CD4-positive, alpha-beta T cell treated with Interleukin-2 at 100 ng/mL for 4 hours (primary cell): ENCODE data around the gene THSD7A.
"Not testable (repeated sequence)": the region's sequence is repeated elsewhere in the genome, so short reads cannot be mapped to it uniquely, and the experiment has no call there.

ENCODE experiments used
- DNase-seq: peaks from one replicate; pipeline ENCODE4 v3.0.0-alpha.2; 2020; ENCODE audit warnings: low spot score

Gene THSD7A

DNA sequence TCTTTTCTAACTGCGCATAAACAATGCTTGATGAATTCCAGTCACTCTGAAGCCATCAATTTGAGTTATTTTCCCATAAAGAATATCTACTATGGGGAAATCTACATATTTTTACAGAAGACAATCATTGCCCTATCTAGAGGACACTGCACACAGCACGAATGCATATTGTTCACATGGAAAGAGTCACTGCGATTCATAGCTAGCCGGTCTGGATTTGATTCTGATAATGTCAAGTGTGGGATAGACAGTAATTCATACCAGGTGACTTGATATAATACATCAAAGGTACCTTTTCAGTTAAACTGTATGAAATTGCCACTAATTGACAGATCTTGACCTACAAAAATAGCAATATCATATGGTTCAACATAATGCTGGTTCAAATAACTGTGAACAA is 255.7 kb downstream of the THSD7A start:
- no peak for DNase-seq

GRCh38 chr7:11573128-11573750 is 258.8 kb downstream of the THSD7A start:
- DNase-seq: no peak

GRCh38 chr7:11570922-11571550 is 261.0 kb downstream of the THSD7A start:
- no peak for DNase-seq

- DNase-seq: no peak
Observed at GRCh38 chr7:11570205-11570604, 261.8 kb downstream of the THSD7A start.

- no peak for DNase-seq
Observed at GRCh38 chr7:11567571-11567970, 264.4 kb downstream of the THSD7A start.

DNA sequence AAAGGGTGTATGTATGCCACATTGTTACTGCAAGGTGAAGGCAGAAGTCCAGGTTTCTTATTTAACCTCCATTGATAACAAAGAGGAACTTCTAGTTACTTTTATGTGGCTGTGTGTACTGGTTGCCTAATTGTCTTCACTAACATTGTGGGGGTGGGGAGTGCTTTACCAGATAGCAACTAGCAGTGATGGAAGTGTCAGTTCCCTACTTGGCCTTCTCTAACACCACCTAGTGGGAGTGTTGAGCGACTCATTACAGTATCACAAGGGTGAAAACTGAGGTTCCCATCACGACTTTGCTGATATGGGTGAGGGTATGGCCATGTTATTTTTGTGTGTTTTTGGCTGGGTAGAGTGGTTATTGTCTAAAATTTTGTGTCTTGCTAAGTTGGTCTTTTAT is 274.4 kb downstream of the THSD7A start:
- no peak for DNase-seq

DNA sequence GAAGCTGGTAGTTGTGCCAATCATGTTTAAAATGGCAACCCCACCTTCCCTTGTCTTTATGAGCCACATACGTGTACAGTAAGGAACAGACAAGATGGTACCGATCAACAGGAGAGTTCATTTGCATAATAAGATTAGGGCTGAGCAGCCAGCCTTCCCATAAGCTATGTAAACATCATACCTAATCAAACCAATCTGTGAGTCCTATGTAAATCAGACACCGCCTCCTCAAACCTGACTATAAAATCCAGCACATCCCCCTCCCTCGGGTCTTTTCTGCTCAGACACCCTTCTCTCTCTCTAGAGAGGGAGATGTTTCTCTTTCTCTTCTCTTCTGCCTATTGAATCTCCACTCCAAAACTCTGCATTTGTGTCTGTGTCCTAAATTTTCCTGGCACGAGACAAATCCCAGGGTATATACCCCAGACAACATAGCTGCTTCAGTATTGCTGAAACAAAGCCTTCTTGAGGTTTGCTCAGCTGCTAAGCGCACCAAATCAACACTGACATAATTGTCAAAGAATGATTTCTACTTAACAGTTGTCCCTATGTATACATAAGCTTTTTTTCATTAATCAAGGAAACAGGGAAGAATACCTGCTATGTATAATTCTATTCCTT is 279.2 kb downstream of the THSD7A start:
- no peak for DNase-seq

- DNase-seq: no peak
Observed at GRCh38 chr7:11551470-11551869, 280.5 kb downstream of the THSD7A start.

- no peak for DNase-seq
Observed at GRCh38 chr7:11548532-11548931, 283.5 kb downstream of the THSD7A start.

- no peak for DNase-seq
Observed at GRCh38 chr7:11541330-11541729, 290.7 kb downstream of the THSD7A start.

DNA sequence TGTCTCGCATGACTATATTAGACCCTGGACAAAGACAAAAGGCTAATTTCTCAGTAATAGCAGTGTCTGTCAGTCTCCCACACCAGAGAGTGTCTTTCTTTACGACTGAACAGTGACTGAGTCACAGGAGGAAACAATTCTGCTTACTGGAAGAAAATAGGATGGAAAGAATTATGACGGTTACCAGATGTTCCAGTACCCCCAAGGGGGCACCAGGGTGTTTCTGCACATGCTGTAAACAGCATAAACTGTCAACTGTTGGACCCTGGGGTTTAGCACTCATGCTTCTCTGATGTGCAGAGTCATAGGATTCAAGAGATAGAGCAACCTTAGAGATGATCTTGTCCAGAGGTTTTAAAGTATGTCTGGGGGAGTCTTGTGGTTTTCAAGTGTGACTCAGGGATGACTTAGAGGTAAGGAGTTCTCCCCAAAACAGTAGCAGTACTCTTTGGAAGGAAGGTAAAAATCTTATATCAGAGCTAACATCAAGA is 291.7 kb downstream of the THSD7A start:
- DNase-seq: no peak

DNA sequence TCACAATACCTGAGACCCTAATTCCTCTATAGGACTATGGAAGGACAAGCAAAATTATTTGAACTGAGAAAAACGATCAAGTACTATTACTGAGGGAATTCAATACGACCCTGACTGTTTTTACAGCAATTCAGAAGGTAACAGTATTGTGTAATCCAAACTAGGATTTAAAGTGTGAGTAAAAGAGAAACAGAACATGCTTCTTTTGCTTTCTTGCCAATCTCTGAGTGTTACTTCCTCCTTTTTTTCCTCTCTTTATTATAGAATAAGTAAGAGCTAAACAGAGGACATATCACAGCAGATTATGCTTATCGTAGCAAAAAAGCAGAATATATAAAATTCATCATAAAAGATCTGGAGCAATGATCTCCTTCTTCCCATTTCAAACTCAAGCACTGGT is 292.1 kb downstream of the THSD7A start:
- no peak for DNase-seq

DNA sequence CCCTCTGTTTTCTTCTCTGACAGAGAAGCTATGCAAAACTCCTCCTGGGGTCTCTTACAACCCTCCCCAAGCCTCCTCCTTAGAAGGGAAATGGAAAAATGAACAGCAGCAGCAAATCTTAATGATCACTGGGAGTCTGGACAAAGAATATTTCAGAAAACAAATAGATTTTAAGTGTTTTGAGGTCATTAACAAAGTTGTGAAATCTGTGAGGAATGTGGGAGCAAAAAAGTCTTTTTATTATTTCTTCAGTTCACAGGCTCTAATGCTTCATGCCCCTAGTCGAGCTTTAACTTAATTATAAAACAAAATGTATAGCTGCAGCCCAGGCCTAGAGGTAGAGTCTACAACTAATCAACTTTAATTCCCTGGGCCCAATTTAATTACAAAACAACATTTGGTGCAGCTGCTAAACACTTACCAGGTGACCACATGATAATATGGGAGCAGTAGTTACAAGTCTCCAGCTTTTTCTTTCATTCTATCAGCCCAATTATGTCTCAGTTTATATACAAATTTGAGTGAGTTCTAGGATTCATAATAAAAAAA is 293.2 kb downstream of the THSD7A start:
- DNase-seq: no peak

DNA sequence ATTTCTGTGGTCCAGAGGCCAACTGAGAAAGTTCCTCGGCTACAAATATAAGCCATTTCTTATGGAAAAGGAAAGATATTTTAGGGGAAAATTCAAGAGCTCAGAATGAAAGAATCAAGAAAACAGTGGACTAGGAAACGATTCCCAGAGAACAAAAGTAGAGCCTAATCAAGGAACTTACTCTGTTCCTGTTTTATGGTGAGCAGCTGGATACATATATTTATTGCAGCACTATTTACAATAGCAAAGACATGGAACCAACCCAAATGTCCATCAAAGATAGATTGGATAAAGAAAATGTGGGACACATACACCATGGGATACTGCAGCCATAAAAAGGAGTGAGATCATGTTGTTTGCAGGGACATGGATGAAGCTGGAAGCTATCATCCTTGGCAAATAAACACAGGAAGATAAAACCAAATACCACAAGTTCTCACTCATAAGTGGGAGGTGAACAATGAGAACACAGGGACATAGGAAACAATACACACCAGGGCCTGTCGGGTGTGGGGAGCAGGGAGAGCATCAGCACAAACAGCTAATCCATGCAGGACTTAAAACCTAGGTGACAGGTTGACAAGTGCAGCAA is 298.7 kb downstream of the THSD7A start:
- no peak for DNase-seq

- no peak for DNase-seq
Observed at GRCh38 chr7:11529382-11529781, 302.6 kb downstream of the THSD7A start.

GRCh38 chr7:11527707-11528106 is 304.3 kb downstream of the THSD7A start:
- DNase-seq: no peak

- no peak for DNase-seq
Observed at GRCh38 chr7:11524476-11525397, 307.3 kb downstream of the THSD7A start.

GRCh38 chr7:11521964-11522499 is 310.0 kb downstream of the THSD7A start:
- not testable (repeated sequence) for DNase-seq

DNA sequence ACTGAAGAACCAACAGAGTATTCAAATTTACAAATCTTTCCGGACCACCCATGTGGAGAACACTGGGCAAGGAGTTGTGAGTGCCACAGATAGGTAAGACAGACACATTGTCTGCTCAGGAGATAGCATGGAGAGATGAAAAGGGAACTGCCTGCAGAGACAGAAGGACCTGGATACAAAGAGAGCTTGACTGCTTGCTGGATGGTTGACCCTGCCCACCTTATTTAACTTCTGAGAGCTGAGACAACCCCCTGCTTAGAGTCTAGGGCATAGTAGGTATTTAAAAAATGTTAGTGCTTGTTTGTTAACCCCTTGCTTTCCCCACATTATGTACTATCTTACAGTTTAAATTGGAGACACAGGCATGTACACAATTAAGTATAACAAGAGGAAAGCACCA is 314.1 kb downstream of the THSD7A start:
- DNase-seq: no peak

- no peak for DNase-seq
Observed at GRCh38 chr7:11516328-11516727, 315.7 kb downstream of the THSD7A start.

DNA sequence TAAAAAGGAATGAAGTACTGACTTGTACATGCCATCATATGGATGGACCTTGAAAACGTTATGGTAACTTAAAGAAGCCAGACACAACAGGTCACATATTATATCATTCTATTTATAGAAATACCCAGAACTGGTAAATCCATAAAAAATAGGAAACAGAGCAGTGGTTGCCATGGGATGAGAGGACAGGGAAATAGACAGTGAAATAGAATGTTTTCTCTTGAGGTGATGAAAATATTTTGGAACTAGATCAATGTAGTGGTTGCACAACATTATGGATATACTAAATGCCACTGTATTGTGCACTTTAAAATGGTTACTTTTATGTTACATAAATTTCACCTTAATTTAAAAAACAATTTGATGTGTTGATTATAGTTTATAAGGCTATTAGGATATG is 318.5 kb downstream of the THSD7A start:
- DNase-seq: no peak
